ENCODE data around the gene TAGLN3. TPM values are rescaled to one million over a fixed set of nuclear protein-coding genes. Genes with fewer than 3 reads are reported as not detected.
A peak's percentile ranks its signal among the peaks of the same experiment; 100 is the strongest.

TAGLN3 gene
- total RNA-seq, 1 experiment from 2014 or later, result 3.5 TPM

- Histone ChIP-seq H3K36me3 (replicated peaks; ENCODE audit: control insufficient read depth, insufficient read depth, low read length) (no peaks in the 10 kb centered on the region), H3K27me3 (ENCODE audit: control insufficient read depth, insufficient read depth, low read length) (no peaks in the 10 kb centered on the region; the same call in 1 of the 2 replicates), H3K4me3 (ENCODE audit: insufficient read depth, low read depth, low read length) (no peak overlapping the region)
- no peak for DNase-seq
These were observed 12.7 kb downstream of the TAGLN3 start for GRCh38 chr3:112011376-112011940.

GRCh38 chr3:112012205-112012992 is 13.7 kb downstream of the TAGLN3 start:
- DNase-seq, result no peak
- no peak overlapping the region for H3K4me3 ChIP-seq (ENCODE audit: insufficient read depth, low read depth, low read length)
- H3K27me3 ChIP-seq (ENCODE audit: control insufficient read depth, insufficient read depth, low read length), result no peaks in the 10 kb centered on the region; the same call in 1 of the 2 replicates
- no peaks in the 10 kb centered on the region for H3K36me3 ChIP-seq (replicated peaks; ENCODE audit: control insufficient read depth, insufficient read depth, low read length)

- Histone ChIP-seq H3K36me3 (replicated peaks; ENCODE audit: control insufficient read depth, insufficient read depth, low read length) (no peaks in the 10 kb centered on the region), H3K4me3 (ENCODE audit: insufficient read depth, low read depth, low read length) (no peak overlapping the region), H3K27me3 (ENCODE audit: control insufficient read depth, insufficient read depth, low read length) (no peaks in the 10 kb centered on the region; the same call in 1 of the 2 replicates)
- peak; percentile 56 for DNase-seq
These were observed 14.5 kb downstream of the TAGLN3 start for GRCh38 chr3:112013058-112013783.

- Histone ChIP-seq H3K4me3 (ENCODE audit: insufficient read depth, low read depth, low read length) (no peak overlapping the region), H3K27me3 (ENCODE audit: control insufficient read depth, insufficient read depth, low read length) (no peaks in the 10 kb centered on the region; the same call in 1 of the 2 replicates), H3K36me3 (replicated peaks; ENCODE audit: control insufficient read depth, insufficient read depth, low read length) (no peaks in the 10 kb centered on the region)
- no peak for DNase-seq
These were observed 15.0 kb downstream of the TAGLN3 start for GRCh38 chr3:112013784-112014143.

- no peaks in the 10 kb centered on the region for H3K36me3 ChIP-seq (replicated peaks; ENCODE audit: control insufficient read depth, insufficient read depth, low read length)
- H3K27me3 ChIP-seq (ENCODE audit: control insufficient read depth, insufficient read depth, low read length), result no peaks in the 10 kb centered on the region
- no peak for DNase-seq
- H3K4me3 ChIP-seq (ENCODE audit: insufficient read depth, low read depth, low read length), result no peak overlapping the region
These were observed 18.4 kb downstream of the TAGLN3 start for GRCh38 chr3:112017091-112017490.

- H3K4me3 ChIP-seq (ENCODE audit: insufficient read depth, low read depth, low read length), result no peak overlapping the region
- no peaks in the 10 kb centered on the region for H3K27me3 ChIP-seq (ENCODE audit: control insufficient read depth, insufficient read depth, low read length)
- H3K36me3 ChIP-seq (replicated peaks; ENCODE audit: control insufficient read depth, insufficient read depth, low read length), result no peaks in the 10 kb centered on the region
- no peak for DNase-seq
These were observed 20.0 kb downstream of the TAGLN3 start for GRCh38 chr3:112018712-112019111.

GRCh38 chr3:112019716-112020115 is 21.0 kb downstream of the TAGLN3 start:
- DNase-seq, result no peak
- no peaks in the 10 kb centered on the region for H3K27me3 ChIP-seq (ENCODE audit: control insufficient read depth, insufficient read depth, low read length)
- no peaks in the 10 kb centered on the region for H3K36me3 ChIP-seq (replicated peaks; ENCODE audit: control insufficient read depth, insufficient read depth, low read length)
- no peak overlapping the region for H3K4me3 ChIP-seq (ENCODE audit: insufficient read depth, low read depth, low read length)

- H3K36me3 ChIP-seq (replicated peaks; ENCODE audit: control insufficient read depth, insufficient read depth, low read length), result no peaks in the 10 kb centered on the region
- H3K4me3 ChIP-seq (ENCODE audit: insufficient read depth, low read depth, low read length), result no peak overlapping the region
- H3K27me3 ChIP-seq (ENCODE audit: control insufficient read depth, insufficient read depth, low read length), result no peaks in the 10 kb centered on the region
- DNase-seq, result no peak
These were observed 22.0 kb downstream of the TAGLN3 start for GRCh38 chr3:112020674-112021085.

- no peak for DNase-seq
- H3K36me3 ChIP-seq (replicated peaks; ENCODE audit: control insufficient read depth, insufficient read depth, low read length), result no peaks in the 10 kb centered on the region
- no peak overlapping the region for H3K4me3 ChIP-seq (ENCODE audit: insufficient read depth, low read depth, low read length)
- no peaks in the 10 kb centered on the region for H3K27me3 ChIP-seq (ENCODE audit: control insufficient read depth, insufficient read depth, low read length)
These were observed 28.4 kb downstream of the TAGLN3 start for GRCh38 chr3:112027142-112027541.

- Histone ChIP-seq H3K4me3 (ENCODE audit: insufficient read depth, low read depth, low read length) (no peak overlapping the region), H3K27me3 (ENCODE audit: control insufficient read depth, insufficient read depth, low read length) (no peaks in the 10 kb centered on the region), H3K36me3 (replicated peaks; ENCODE audit: control insufficient read depth, insufficient read depth, low read length) (no peaks in the 10 kb centered on the region; the same call in 1 of the 2 replicates)
- no peak for DNase-seq
These were observed 29.1 kb downstream of the TAGLN3 start for GRCh38 chr3:112027826-112028225.

GRCh38 chr3:112030901-112031300 is 32.2 kb downstream of the TAGLN3 start:
- no peak for DNase-seq
- Histone ChIP-seq H3K4me3 (ENCODE audit: insufficient read depth, low read depth, low read length) (no peak overlapping the region), H3K27me3 (ENCODE audit: control insufficient read depth, insufficient read depth, low read length) (no peaks in the 10 kb centered on the region), H3K36me3 (replicated peaks; ENCODE audit: control insufficient read depth, insufficient read depth, low read length) (no peaks in the 10 kb centered on the region; the same call in 1 of the 2 replicates)

GRCh38 chr3:112032098-112032731 is 33.5 kb downstream of the TAGLN3 start:
- Histone ChIP-seq H3K36me3 (replicated peaks; ENCODE audit: control insufficient read depth, insufficient read depth, low read length) (no peaks in the 10 kb centered on the region; the same call in 1 of the 2 replicates), H3K4me3 (ENCODE audit: insufficient read depth, low read depth, low read length) (no peak overlapping the region), H3K27me3 (ENCODE audit: control insufficient read depth, insufficient read depth, low read length) (no peaks in the 10 kb centered on the region)
- DNase-seq, result no peak

GRCh38 chr3:112034436-112034835 is 35.7 kb downstream of the TAGLN3 start, which contains the start of gene TMPRSS7:
Gene TMPRSS7 (plus strand): TSS chr3:112034736. CDS start chr3:112034846, 110 bp downstream.
- no peaks in the 10 kb centered on the region for H3K27me3 ChIP-seq (ENCODE audit: control insufficient read depth, insufficient read depth, low read length)
- no peaks in the 10 kb centered on the region; the same call in 1 of the 2 replicates for H3K36me3 ChIP-seq (replicated peaks; ENCODE audit: control insufficient read depth, insufficient read depth, low read length)
- no peak within 1 kb of the TSS for H3K4me3 ChIP-seq (ENCODE audit: insufficient read depth, low read depth, low read length)
- no peak for DNase-seq

- Histone ChIP-seq H3K4me3 (ENCODE audit: insufficient read depth, low read depth, low read length) (no peak overlapping the region), H3K27me3 (ENCODE audit: control insufficient read depth, insufficient read depth, low read length) (no peaks in the 10 kb centered on the region), H3K36me3 (replicated peaks; ENCODE audit: control insufficient read depth, insufficient read depth, low read length) (no peaks in the 10 kb centered on the region; the same call in 1 of the 2 replicates)
- no peak for DNase-seq
These were observed 36.5 kb downstream of the TAGLN3 start for GRCh38 chr3:112035241-112035640.

Measured in H7 (cell line).